NCI-H2107 (cell line): ENCODE measurements around the gene DLG1.
"Not testable (repeated sequence)": the region's sequence is repeated elsewhere in the genome, so short reads cannot be mapped to it uniquely, and the experiment has no call there.

Source experiments
- DNase-seq: peaks from one replicate; lab custom pipeline; 2025; lab: John Stamatoyannopoulos, UW

The DLG1 gene

GRCh38 chr3:197209366-197210260 is 88.8 kb downstream of the DLG1 start:
- no peak for DNase-seq

- DNase-seq: no peak
Observed at GRCh38 chr3:197206913-197207312, 91.5 kb downstream of the DLG1 start.

GRCh38 chr3:197205675-197206074 is 92.7 kb downstream of the DLG1 start:
- DNase-seq: no peak

- no peak for DNase-seq
Observed at GRCh38 chr3:197205265-197205664, 93.1 kb downstream of the DLG1 start.

- DNase-seq: no peak
Observed at GRCh38 chr3:197204736-197205135, 93.7 kb downstream of the DLG1 start.

DNA sequence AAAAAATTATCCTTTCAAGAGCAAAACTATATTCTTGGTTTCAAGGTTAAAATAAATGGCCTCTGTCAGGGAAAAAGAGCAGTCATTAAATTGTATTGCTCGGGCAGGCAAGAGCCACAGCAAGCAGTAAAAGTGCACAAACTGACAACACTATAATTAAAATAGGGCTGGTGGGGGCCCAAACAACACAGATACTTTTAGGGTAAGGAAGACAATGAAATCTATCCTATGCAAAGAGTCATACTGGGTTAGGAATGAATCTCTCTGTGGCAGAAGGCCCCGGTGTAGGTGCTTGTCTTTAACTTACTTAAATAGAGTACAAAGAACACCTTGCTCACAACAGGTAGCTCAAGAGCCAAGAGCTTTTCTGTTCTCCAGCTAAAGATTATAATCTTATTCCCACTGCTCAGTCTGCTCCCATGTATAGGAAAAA is 94.7 kb downstream of the DLG1 start:
- no peak for DNase-seq

DNA sequence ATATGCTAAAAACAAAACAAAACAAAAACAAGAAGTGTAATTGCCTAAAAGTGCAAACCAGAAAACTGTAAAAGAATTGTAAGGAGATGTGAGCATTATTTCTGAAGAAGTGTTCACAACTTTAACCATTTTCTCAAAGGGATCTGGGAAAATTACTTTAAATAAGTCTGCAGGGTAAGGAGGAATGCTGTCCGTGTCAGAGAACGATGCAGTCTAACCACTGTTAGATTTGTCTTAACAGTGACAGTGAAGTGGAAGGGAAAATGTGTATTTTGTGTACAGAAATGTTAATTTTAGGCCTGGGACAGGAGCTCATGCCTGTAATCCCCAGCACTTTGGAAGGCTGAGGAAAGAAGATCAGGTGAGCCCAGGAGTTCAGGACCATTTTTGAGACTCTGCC is 95.7 kb downstream of the DLG1 start:
- DNase-seq: no peak

GRCh38 chr3:197201791-197202452 is 96.5 kb downstream of the DLG1 start:
- no peak for DNase-seq

- DNase-seq: not testable (repeated sequence)
Observed at GRCh38 chr3:197200856-197201255, 97.6 kb downstream of the DLG1 start.

DNA sequence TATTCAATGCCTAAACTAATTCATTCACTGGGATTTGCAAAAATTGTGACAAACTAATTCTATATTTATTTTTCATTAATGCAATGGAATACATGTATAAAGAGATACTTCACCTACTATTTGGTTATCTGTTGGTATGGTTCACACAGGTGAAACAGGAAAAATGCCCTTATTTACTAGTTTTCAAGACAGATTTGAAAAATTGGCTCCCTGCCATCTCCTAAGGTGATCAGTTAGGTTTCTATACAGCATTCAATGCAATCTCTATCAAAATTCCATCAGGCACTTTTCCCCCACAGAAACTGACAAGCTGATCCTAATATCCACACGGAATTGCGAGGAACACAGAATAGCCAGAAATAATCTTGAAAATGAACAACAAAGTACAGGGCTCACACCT is 101.1 kb downstream of the DLG1 start:
- DNase-seq: no peak

GRCh38 chr3:197196192-197196591 is 102.2 kb downstream of the DLG1 start:
- DNase-seq: no peak

GRCh38 chr3:197195326-197195725 is 103.1 kb downstream of the DLG1 start:
- DNase-seq: no peak

GRCh38 chr3:197193759-197194158 is 104.7 kb downstream of the DLG1 start:
- DNase-seq: not testable (repeated sequence)

- DNase-seq: no peak
Observed at GRCh38 chr3:197191897-197192296, 106.5 kb downstream of the DLG1 start.

DNA sequence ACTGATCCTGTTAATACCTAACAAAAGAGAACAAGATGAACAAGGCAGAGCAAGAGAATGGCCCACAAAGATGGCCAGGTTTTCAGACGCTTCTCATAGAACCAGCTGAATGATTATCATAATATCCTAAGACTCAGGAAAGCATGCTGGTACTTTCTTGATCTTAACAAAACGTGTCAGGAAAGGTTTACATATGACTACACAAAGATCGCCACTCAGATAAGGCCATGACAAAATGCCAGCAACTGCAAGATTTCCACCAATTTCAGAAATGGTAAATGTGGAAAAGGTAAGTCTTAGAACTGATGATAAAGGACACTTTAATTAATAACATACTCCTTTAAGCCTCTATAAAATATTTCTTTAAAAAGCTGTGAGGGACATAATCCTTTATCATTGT is 108.8 kb downstream of the DLG1 start:
- no peak for DNase-seq

GRCh38 chr3:197188963-197189362 is 109.4 kb downstream of the DLG1 start:
- DNase-seq: no peak

GRCh38 chr3:197186887-197187588 is 111.4 kb downstream of the DLG1 start:
- DNase-seq: peak; percentile 56

GRCh38 chr3:197183582-197183981 is 114.8 kb downstream of the DLG1 start:
- DNase-seq: peak; percentile 84

DNA sequence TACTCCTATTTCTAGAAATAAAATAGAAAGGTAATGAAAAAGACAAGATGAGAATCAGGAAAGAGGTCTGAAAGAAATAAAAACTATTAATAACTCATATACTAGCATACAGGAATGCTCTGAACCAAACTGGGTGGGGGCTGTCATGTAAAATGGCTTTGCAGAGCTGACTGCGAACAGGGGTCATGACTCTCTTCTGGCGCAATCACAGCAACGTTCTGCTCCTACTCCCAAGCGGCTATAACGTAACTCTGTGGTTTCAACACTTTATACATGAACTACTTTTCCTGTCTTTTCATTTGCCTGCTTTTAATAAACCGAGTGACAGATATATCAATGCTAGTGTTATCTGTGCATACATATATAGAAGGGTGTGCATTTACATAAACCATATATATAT is 116.7 kb downstream of the DLG1 start:
- no peak for DNase-seq

DNA sequence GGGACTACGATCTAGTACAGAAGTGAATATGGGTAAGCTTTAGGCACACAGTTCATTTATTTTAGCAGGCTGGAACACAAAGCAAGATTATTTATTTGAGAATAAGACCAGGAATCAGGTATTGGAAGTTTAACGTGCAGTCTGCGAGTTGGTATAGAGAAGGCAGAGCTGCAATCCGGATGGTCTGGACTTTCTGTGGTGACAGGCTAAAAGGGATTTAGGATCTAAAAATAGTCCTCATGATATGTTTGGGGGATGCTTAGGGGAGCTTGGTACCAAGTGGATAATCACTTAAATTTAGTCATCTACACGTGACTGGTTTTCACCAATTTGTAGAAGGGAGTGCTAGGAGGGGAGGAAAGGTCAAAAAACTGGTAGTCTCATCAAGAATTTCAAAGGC is 119.4 kb downstream of the DLG1 start:
- no peak for DNase-seq

- no peak for DNase-seq
Observed at GRCh38 chr3:197175503-197175902, 122.9 kb downstream of the DLG1 start.

- DNase-seq: no peak
Observed at GRCh38 chr3:197174927-197175326, 123.5 kb downstream of the DLG1 start.

DNA sequence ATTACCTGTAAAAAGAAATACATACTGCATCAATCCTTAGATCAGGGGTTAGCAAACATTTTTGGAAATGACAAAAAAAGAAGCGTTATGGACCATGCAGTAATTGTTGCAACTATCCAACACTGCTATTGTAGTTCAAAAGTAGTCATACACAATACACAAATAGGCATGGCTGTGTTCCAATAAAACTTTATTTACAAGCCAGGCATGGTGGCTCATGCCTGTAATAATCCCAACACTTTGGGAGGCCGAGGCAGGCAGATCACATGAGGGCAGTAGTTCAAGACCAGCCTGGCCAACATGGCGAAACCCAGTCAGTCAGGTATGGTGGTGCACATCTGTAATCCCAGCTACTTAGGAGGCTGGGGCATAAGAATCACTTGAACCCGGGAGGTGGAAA is 124.8 kb downstream of the DLG1 start:
- no peak for DNase-seq
